PC-9 (cell line): ENCODE measurements around the gene ATXN2L. TPM values are rescaled to one million over a fixed set of nuclear protein-coding genes. Genes with fewer than 3 reads are reported as not detected.

Source experiments
- BruUV-seq: library from RNA; stranded (reverse); fragments of 400-500 nt; replicated peaks from 2 replicates; lab custom pipeline; 2021; lab: Mats Ljungman, UMichigan
- CTCF ChIA-PET: fragments of 300-600 bp; sonication (Branson Sonifier 250); formaldehyde crosslinking; loops from one replicate; lab custom pipeline; 2022; ENCODE audit warnings: antibody characterized with exemption; lab: Charles Lee
- POLR2A ChIA-PET: fragments of 300-600 bp; sonication (Branson Sonifier 250); formaldehyde crosslinking; loops from one replicate; lab custom pipeline; 2022; ENCODE audit warnings: antibody characterized with exemption; ENCODE audit not compliant: unreplicated experiment; lab: Charles Lee
- DNase-seq, 2 experiments: peaks; one replicate each; pipeline versions ENCODE4 v3.0.0 to v3.0.0-alpha.2; 2015 to 2022; ENCODE audit warnings: mixed read lengths in 1 of 2
- H2AFZ ChIP-seq: fragments of 200-600 bp; sonication (generic); 2 replicates; pipeline ENCODE4 v1.8.1; 2017; ENCODE audit warnings: antibody characterized with exemption
- H3F3A ChIP-seq: fragments of 200-600 bp; sonication (generic); 2 replicates; pipeline ENCODE4 v1.8.1; 2017; ENCODE audit warnings: antibody characterized with exemption, mild to moderate bottlenecking, low read depth; ENCODE audit not compliant: insufficient read depth
- H3K27ac ChIP-seq: fragments of 200-600 bp; sonication (generic); 2 replicates; pipeline ENCODE4 v1.6.1; 2016; ENCODE audit warnings: mixed run types
- H3K27me3 ChIP-seq: fragments of 200-600 bp; sonication (generic); 2 replicates; pipeline ENCODE4 v1.6.1; 2016; ENCODE audit warnings: low read depth, mixed run types; ENCODE audit not compliant: insufficient read depth
- H3K36me3 ChIP-seq: fragments of 200-600 bp; sonication (generic); 2 replicates; pipeline ENCODE4 v1.6.1; 2016; ENCODE audit warnings: low read depth, mixed run types
- H3K4me1 ChIP-seq: fragments of 200-600 bp; sonication (generic); replicated peaks from 2 replicates; pipeline ENCODE4 v1.6.1; 2016; ENCODE audit warnings: mixed run types; ENCODE audit not compliant: insufficient read depth
- H3K4me2 ChIP-seq: fragments of 200-600 bp; sonication (generic); 2 replicates; pipeline ENCODE4 v1.6.1; 2017; ENCODE audit warnings: mixed run types
- H3K4me3 ChIP-seq: fragments of 200-600 bp; sonication (generic); 2 replicates; pipeline ENCODE4 v1.6.1; 2016; ENCODE audit warnings: mixed run types
- H3K79me2 ChIP-seq: fragments of 200-600 bp; sonication (generic); 2 replicates; pipeline ENCODE4 v1.6.1; 2017; ENCODE audit warnings: low read depth, mixed run types
- H3K9me2 ChIP-seq: fragments of 200-600 bp; sonication (generic); 2 replicates; pipeline ENCODE4 v1.8.1; 2017; ENCODE audit warnings: mild to moderate bottlenecking; ENCODE audit not compliant: insufficient read depth
- H3K9me3 ChIP-seq: fragments of 200-600 bp; sonication (generic); 2 replicates; pipeline ENCODE4 v1.8.1; 2016; ENCODE audit warnings: low read depth; ENCODE audit not compliant: insufficient read depth
- H4K20me1 ChIP-seq: fragments of 200-600 bp; sonication (generic); 2 replicates; pipeline ENCODE4 v1.8.1; 2017; ENCODE audit not compliant: insufficient read depth
- CTCF ChIP-seq: fragments of 200-600 bp; sonication (generic); conservative IDR thresholded peaks from 2 replicates; pipeline ENCODE4 v1.6.1; 2017; ENCODE audit warnings: mixed run types, antibody characterized with exemption, mild to moderate bottlenecking, moderate library complexity
- EZH2 ChIP-seq: fragments of 200-600 bp; sonication (generic); IDR thresholded peaks from 2 replicates; pipeline ENCODE4 v1.8.0; 2017; ENCODE audit warnings: antibody characterized with exemption, low read depth
- intact Hi-C: fragments of 100-400 bp; cut with micrococcal nuclease; formaldehyde crosslinking; loops from one replicate; pipeline ENCODE4 v1.10.0; 2022; ENCODE audit not compliant: unreplicated experiment
- total RNA-seq: library from RNA; stranded (reverse); gene quantifications from 2 replicates; pipeline ENCODE4 v1.2.3, GENCODE V29; 2021

The ATXN2L gene
- total RNA-seq, 1 experiment from 2014 or later, result 356 TPM

GRCh38 chr16:28830531-28830930, 7.7 kb downstream of the ATXN2L start:
- Histone ChIP-seq H3K27me3 (no peaks in the 10 kb centered on the region), H4K20me1 (peaks cover 96% of the 10 kb centered on the region), H3K27ac (no peak overlapping the region), H3K9me2 (no peaks in the 10 kb centered on the region), H3K4me2 (no peak overlapping the region), H3F3A (peaks cover 96% of the 10 kb centered on the region), H3K4me3 (no peak overlapping the region), H3K36me3 (peaks cover 91% of the 10 kb centered on the region), H3K79me2 (peaks cover 57% of the 10 kb centered on the region), H3K9me3 (no peaks in the 10 kb centered on the region), H3K4me1 (peaks cover 6% of the 10 kb centered on the region), H2AFZ (no peak overlapping the region)
- ChIA-PET CTCF (no interaction called here), POLR2A (no interaction called here)
- BruUV-seq, result no TSS peak
- no peak for TF ChIP-seq EZH2
- no peak for TF ChIP-seq CTCF
- intact Hi-C loops, result no loop called here
- no peak for DNase-seq

GRCh38 chr16:28834349-28834748, 11.6 kb downstream of the ATXN2L start:
- Histone ChIP-seq H2AFZ (no peak overlapping the region), H3K9me3 (no peaks in the 10 kb centered on the region), H3K27ac (no peak overlapping the region), H4K20me1 (peaks cover 79% of the 10 kb centered on the region), H3K79me2 (peaks cover 19% of the 10 kb centered on the region), H3K9me2 (no peaks in the 10 kb centered on the region), H3K4me2 (no peak overlapping the region), H3K4me3 (no peak overlapping the region), H3K27me3 (no peaks in the 10 kb centered on the region), H3F3A (peaks cover 95% of the 10 kb centered on the region), H3K36me3 (peaks cover 68% of the 10 kb centered on the region), H3K4me1 (no peaks in the 10 kb centered on the region)
- TF ChIP-seq EZH2, result no peak
- no peak for TF ChIP-seq CTCF
- DNase-seq, result peak in 1 of 2 experiments; percentile 31
- CTCF ChIA-PET, result no interaction called here
- POLR2A ChIA-PET, result no interaction called here
- intact Hi-C loops, result no loop called here
- no TSS peak for BruUV-seq

- peak in 1 of 2 experiments; percentile 20 for DNase-seq
- CTCF ChIA-PET, result interaction anchor here (1.1 kb wide), 1 partner anchor 144 kb away, joined by 4 read pairs; no protein-coding TSS in a partner anchor
- TF ChIP-seq CTCF (no peak), EZH2 (no peak)
- Histone ChIP-seq H3K4me2 (no peak overlapping the region), H3K36me3 (peaks cover 60% of the 10 kb centered on the region), H3K9me2 (no peaks in the 10 kb centered on the region), H3K4me1 (no peaks in the 10 kb centered on the region), H3K4me3 (no peak overlapping the region), H3K27ac (no peak overlapping the region), H3K79me2 (peaks cover 11% of the 10 kb centered on the region), H4K20me1 (peaks cover 72% of the 10 kb centered on the region), H3F3A (peaks cover 95% of the 10 kb centered on the region), H3K27me3 (no peaks in the 10 kb centered on the region), H2AFZ (no peak overlapping the region), H3K9me3 (no peaks in the 10 kb centered on the region)
- POLR2A ChIA-PET, result no interaction called here
- BruUV-seq, result TSS peak; percentile 1
- intact Hi-C loops, result no loop called here
Observed at GRCh38 chr16:28834873-28835863, 12.4 kb downstream of the ATXN2L start.
